ENCODE data around the gene EGLN1. TPM values are rescaled to one million over a fixed set of nuclear protein-coding genes. Genes with fewer than 3 reads are reported as not detected.
"Not testable (repeated sequence)": the region's sequence is repeated elsewhere in the genome, so short reads cannot be mapped to it uniquely, and the experiment has no call there.

EGLN1 gene
- total RNA-seq, 4 donors from 2014 or later = 42.5 to 67.5 (median 56.7) TPM

GRCh38 chr1:231353086-231353485 is 69.0 kb downstream of the EGLN1 start:
- ATAC-seq = no peak
- Histone ChIP-seq H3K4me1 (peaks cover 0 to 8% (median 0%) of the 10 kb centered on the region in 3 donors), H3K27me3 (no peaks in the 10 kb centered on the region), H3K36me3 (peaks cover 1 to 48% of the 10 kb centered on the region in 2 donors), H3K9me3 (no peaks in the 10 kb centered on the region), H3K27ac (no peak overlapping the region), H3K4me3 (no peak overlapping the region)
- WGBS, 2 donors (ENCODE audit: low coverage in 1 of 2) = 60% methylated on average over 1 to 2 of the region's 2 CpGs
- TF ChIP-seq POLR2AphosphoS5 (IDR thresholded peaks at IDR 0.05) = no peak
- no peak for TF ChIP-seq CTCF (IDR thresholded peaks at IDR 0.05)
- no peak for TF ChIP-seq EP300 (IDR thresholded peaks at IDR 0.05)
- no peak for TF ChIP-seq POLR2A (IDR thresholded peaks at IDR 0.05)

DNA sequence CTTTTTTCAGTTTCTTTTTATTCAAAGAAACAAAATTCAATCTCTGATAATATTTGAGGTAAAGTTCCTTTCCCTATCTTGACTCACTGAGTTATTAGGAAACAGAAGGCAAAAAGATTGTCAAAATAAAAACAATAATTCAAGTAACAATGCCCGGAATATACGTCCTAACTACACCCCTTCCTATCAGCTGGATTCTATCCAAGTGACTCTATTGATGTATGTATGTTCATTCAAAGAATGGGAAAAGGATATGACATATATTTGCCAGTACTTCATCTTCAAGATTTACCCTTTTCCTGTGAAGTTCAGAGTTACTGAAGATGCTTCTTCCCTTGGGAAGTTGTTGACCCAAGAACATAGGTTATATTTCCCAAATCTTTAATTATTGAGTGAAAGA is 70.3 kb downstream of the EGLN1 start:
- H3K9me3 ChIP-seq = no peaks in the 10 kb centered on the region
- WGBS, 2 donors (ENCODE audit: low coverage in 1 of 2) = 40 to 60% methylated on average over 1 to 2 of the region's 2 CpGs
- H3K4me3 ChIP-seq = no peak overlapping the region
- no peak overlapping the region for H3K27ac ChIP-seq
- TF ChIP-seq POLR2AphosphoS5 (IDR thresholded peaks at IDR 0.05) (no peak), EP300 (IDR thresholded peaks at IDR 0.05) (no peak), CTCF (IDR thresholded peaks at IDR 0.05) (no peak), POLR2A (IDR thresholded peaks at IDR 0.05) (no peak)
- H3K4me1 ChIP-seq = no peaks in the 10 kb centered on the region
- peaks cover 7 to 57% of the 10 kb centered on the region in 2 donors for H3K36me3 ChIP-seq
- ATAC-seq = no peak
- H3K27me3 ChIP-seq = no peaks in the 10 kb centered on the region

DNA sequence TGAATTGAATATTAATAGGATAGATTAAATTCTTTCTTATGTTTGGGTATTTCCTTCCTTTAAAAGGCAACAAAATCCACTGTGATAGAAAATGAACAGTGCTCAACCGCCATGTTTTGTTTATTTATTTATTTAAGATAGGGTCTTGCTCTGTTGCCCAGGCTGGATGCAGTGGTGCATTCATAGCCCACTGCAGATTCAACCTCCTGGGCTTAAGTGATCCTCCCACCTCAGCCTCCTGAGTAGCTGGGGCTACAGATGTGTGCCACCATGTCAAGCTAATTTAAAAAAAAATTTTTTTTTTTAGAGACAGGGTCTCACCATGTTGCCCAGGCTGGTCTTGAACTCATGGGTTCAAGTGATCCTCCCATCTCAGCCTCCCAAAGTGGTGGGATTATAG is 73.2 kb downstream of the EGLN1 start:
- H3K4me3 ChIP-seq, H3K9me3 ChIP-seq, ATAC-seq, H3K27ac ChIP-seq, H3K4me1 ChIP-seq, H3K27me3 ChIP-seq: not testable (repeated sequence)
- 78 to 100% methylated on average over 1 of the region's 1 CpG for WGBS, 2 donors (ENCODE audit: low coverage in 1 of 2)
- peaks cover 7 to 71% of the 10 kb centered on the region in 2 donors for H3K36me3 ChIP-seq

DNA sequence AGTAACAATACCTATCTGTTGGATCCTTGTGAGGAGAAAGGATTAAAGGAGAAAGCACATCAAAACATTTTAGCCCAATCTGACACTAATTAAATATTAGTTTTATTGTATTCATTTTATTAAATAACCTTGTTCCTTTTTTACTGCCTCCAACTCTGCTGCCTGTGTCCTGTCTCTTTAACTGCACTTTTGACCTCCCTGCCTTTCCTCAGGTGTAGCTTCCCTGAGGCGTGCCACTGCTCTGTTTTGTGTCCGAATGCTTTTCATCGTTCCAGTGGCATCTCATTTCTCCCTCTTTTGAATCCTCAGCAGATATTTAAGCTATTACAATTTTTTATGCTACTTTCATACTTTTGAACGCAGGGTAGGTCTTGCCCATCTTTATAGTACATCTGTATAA is 73.6 kb downstream of the EGLN1 start:
- TF ChIP-seq CTCF (IDR thresholded peaks at IDR 0.05) (no peak), POLR2A (IDR thresholded peaks at IDR 0.05) (no peak), EP300 (IDR thresholded peaks at IDR 0.05) (no peak), POLR2AphosphoS5 (IDR thresholded peaks at IDR 0.05) (no peak)

DNA sequence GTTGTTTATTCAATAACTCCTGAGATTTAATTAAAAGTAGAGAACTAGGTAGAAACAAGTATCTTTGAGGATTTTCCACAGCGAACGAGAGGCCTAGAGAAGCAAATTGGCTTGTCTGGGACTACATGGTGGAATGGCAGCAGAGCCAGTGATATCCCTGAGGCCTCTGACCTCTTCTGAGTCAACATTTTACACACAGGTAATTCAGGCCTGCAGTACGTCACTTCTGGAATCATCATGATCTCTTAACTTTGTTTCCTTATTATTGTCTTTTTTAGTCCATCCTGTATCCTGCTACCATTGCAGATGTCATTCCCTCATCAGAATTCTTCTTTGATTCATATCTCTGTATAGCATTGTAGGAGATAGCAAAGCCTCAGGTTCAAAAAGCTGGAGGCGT is 74.1 kb downstream of the EGLN1 start:
- Histone ChIP-seq H3K36me3 (peaks cover 7 to 74% of the 10 kb centered on the region in 2 donors), H3K9me3 (no peaks in the 10 kb centered on the region), H3K27ac (no peak overlapping the region), H3K4me3 (no peak overlapping the region), H3K27me3 (no peaks in the 10 kb centered on the region), H3K4me1 (no peaks in the 10 kb centered on the region)
- TF ChIP-seq EP300 (IDR thresholded peaks at IDR 0.05) (no peak), POLR2A (IDR thresholded peaks at IDR 0.05) (no peak), CTCF (IDR thresholded peaks at IDR 0.05) (no peak), POLR2AphosphoS5 (IDR thresholded peaks at IDR 0.05) (no peak)
- no peak for ATAC-seq
- WGBS, 2 donors (ENCODE audit: low coverage in 1 of 2) = 83 to 89% methylated on average over 2 to 4 of the region's 4 CpGs

More for the DNA sequence above, 73.6 kb downstream of the EGLN1 start:
- WGBS, 2 donors (ENCODE audit: low coverage in 1 of 2) = 96 to 100% methylated on average over 2 to 4 of the region's 4 CpGs
- ATAC-seq = no peak
- Histone ChIP-seq H3K36me3 (peaks cover 7 to 74% of the 10 kb centered on the region in 2 donors), H3K27me3 (no peaks in the 10 kb centered on the region), H3K9me3 (no peaks in the 10 kb centered on the region), H3K4me1 (no peaks in the 10 kb centered on the region), H3K27ac (no peak overlapping the region), H3K4me3 (no peak overlapping the region)

Measured in gastroesophageal sphincter (tissue), 4 donors.